Activated CD4-positive, alpha-beta T cell treated with anti-CD3 and anti-CD28 coated beads, Interleukin-2, amount 50 U/mL, for 16 hours (primary cell): ENCODE results near the gene PAQR5.
"Not testable (repeated sequence)": the region's sequence is repeated elsewhere in the genome, so short reads cannot be mapped to it uniquely, and the experiment has no call there.

Source experiments
- DNase-seq: peaks from one replicate; pipeline ENCODE4 v3.0.0-alpha.2; 2020

The PAQR5 gene

GRCh38 chr15:69358850-69359249 lies 60.1 kb downstream of the PAQR5 start:
- no peak for DNase-seq

- DNase-seq = no peak
Observed at GRCh38 chr15:69359722-69360121, 61.0 kb downstream of the PAQR5 start.

GRCh38 chr15:69360642-69361041 lies 61.9 kb downstream of the PAQR5 start:
- DNase-seq = no peak

GRCh38 chr15:69367236-69367635 lies 68.5 kb downstream of the PAQR5 start:
- no peak for DNase-seq

GRCh38 chr15:69369631-69370030 lies 70.9 kb downstream of the PAQR5 start:
- no peak for DNase-seq

- no peak for DNase-seq
Observed at GRCh38 chr15:69373406-69373805, 74.7 kb downstream of the PAQR5 start.

- no peak for DNase-seq
Observed at GRCh38 chr15:69375151-69375790, 76.6 kb downstream of the PAQR5 start.

GRCh38 chr15:69377216-69377970 lies 78.7 kb downstream of the PAQR5 start:
- no peak for DNase-seq

- no peak for DNase-seq
Observed at GRCh38 chr15:69380100-69380725, 81.5 kb downstream of the PAQR5 start.

- DNase-seq = no peak
Observed at GRCh38 chr15:69380726-69381105, 82.0 kb downstream of the PAQR5 start.

GRCh38 chr15:69382176-69382575 lies 83.5 kb downstream of the PAQR5 start:
- not testable (repeated sequence) for DNase-seq

- not testable (repeated sequence) for DNase-seq
Observed at GRCh38 chr15:69384066-69384465, 85.4 kb downstream of the PAQR5 start.

- no peak for DNase-seq
Observed at GRCh38 chr15:69384626-69385598, 86.2 kb downstream of the PAQR5 start.

- DNase-seq = no peak
Observed at GRCh38 chr15:69385831-69386230, 87.1 kb downstream of the PAQR5 start.

GRCh38 chr15:69386284-69386683 lies 87.6 kb downstream of the PAQR5 start:
- no peak for DNase-seq

- DNase-seq = no peak
Observed at GRCh38 chr15:69388260-69388705, 89.6 kb downstream of the PAQR5 start.

GRCh38 chr15:69389426-69389825 lies 90.7 kb downstream of the PAQR5 start:
- DNase-seq = no peak

- DNase-seq = no peak
Observed at GRCh38 chr15:69390575-69390974, 91.9 kb downstream of the PAQR5 start.

- DNase-seq = no peak
Observed at GRCh38 chr15:69391046-69391757, 92.5 kb downstream of the PAQR5 start.

GRCh38 chr15:69392352-69392751 lies 93.6 kb downstream of the PAQR5 start:
- no peak for DNase-seq

GRCh38 chr15:69393831-69394491 lies 95.2 kb downstream of the PAQR5 start:
- no peak for DNase-seq
